ENCODE data around the gene IMPG1. TPM values are rescaled to one million over a fixed set of nuclear protein-coding genes. Genes with fewer than 3 reads are reported as not detected.

IMPG1 gene
- total RNA-seq, 1 experiment from 2014 or later: not detected

DNA sequence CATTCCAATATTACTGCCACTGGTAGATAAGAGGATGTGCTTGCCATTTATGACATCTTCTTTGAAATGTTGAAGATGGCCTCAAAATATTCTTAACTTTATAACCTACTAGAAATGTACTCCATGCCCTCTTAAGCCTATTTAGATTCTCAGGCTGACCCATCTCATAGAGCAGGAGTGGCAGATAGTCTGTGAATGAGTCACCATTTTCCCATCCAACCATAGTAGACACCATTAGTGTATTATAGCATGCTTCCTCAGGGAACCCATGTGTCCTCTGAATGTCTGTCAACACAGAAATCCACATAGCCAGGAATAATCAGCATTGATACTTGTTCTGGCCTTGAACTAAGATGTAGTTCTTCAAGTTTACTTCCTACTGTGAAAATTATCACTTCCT is 150.2 kb downstream of the IMPG1 start (continued):
- TF ChIP-seq ZNF281 (CRISPR knock-in tag; IDR thresholded peaks at IDR 0.05) (no peak), ZMAT4 (CRISPR knock-in tag; IDR thresholded peaks at IDR 0.05) (no peak), ATF6 (CRISPR knock-in tag; IDR thresholded peaks at IDR 0.05) (no peak), TEAD1 (CRISPR knock-in tag; IDR thresholded peaks at IDR 0.05) (no peak), JAZF1 (CRISPR knock-in tag; IDR thresholded peaks at IDR 0.05) (no peak), ZNF263 (CRISPR knock-in tag; IDR thresholded peaks at IDR 0.05; ENCODE audit: low read depth) (no peak), HMGA2 (CRISPR knock-in tag; IDR thresholded peaks at IDR 0.05) (no peak), KAT7 (CRISPR knock-in tag; IDR thresholded peaks at IDR 0.05; ENCODE audit: borderline replicate concordance) (no peak), NFYB (CRISPR knock-in tag; conservative IDR thresholded peaks at IDR 0.05; ENCODE audit: low read depth) (no peak), ATF3 (CRISPR knock-in tag; conservative IDR thresholded peaks at IDR 0.05) (no peak)
- TF ChIP-seq, protein P1, sequence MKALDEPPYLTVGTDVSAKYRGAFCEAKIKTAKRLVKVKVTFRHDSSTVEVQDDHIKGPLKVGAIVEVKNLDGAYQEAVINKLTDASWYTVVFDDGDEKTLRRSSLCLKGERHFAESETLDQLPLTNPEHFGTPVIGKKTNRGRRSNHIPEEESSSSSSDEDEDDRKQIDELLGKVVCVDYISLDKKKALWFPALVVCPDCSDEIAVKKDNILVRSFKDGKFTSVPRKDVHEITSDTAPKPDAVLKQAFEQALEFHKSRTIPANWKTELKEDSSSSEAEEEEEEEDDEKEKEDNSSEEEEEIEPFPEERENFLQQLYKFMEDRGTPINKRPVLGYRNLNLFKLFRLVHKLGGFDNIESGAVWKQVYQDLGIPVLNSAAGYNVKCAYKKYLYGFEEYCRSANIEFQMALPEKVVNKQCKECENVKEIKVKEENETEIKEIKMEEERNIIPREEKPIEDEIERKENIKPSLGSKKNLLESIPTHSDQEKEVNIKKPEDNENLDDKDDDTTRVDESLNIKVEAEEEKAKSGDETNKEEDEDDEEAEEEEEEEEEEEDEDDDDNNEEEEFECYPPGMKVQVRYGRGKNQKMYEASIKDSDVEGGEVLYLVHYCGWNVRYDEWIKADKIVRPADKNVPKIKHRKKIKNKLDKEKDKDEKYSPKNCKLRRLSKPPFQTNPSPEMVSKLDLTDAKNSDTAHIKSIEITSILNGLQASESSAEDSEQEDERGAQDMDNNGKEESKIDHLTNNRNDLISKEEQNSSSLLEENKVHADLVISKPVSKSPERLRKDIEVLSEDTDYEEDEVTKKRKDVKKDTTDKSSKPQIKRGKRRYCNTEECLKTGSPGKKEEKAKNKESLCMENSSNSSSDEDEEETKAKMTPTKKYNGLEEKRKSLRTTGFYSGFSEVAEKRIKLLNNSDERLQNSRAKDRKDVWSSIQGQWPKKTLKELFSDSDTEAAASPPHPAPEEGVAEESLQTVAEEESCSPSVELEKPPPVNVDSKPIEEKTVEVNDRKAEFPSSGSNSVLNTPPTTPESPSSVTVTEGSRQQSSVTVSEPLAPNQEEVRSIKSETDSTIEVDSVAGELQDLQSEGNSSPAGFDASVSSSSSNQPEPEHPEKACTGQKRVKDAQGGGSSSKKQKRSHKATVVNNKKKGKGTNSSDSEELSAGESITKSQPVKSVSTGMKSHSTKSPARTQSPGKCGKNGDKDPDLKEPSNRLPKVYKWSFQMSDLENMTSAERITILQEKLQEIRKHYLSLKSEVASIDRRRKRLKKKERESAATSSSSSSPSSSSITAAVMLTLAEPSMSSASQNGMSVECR (CRISPR knock-in tag; IDR thresholded peaks at IDR 0.05; ENCODE audit: borderline replicate concordance): no peak
- TF ChIP-seq, protein P2, sequence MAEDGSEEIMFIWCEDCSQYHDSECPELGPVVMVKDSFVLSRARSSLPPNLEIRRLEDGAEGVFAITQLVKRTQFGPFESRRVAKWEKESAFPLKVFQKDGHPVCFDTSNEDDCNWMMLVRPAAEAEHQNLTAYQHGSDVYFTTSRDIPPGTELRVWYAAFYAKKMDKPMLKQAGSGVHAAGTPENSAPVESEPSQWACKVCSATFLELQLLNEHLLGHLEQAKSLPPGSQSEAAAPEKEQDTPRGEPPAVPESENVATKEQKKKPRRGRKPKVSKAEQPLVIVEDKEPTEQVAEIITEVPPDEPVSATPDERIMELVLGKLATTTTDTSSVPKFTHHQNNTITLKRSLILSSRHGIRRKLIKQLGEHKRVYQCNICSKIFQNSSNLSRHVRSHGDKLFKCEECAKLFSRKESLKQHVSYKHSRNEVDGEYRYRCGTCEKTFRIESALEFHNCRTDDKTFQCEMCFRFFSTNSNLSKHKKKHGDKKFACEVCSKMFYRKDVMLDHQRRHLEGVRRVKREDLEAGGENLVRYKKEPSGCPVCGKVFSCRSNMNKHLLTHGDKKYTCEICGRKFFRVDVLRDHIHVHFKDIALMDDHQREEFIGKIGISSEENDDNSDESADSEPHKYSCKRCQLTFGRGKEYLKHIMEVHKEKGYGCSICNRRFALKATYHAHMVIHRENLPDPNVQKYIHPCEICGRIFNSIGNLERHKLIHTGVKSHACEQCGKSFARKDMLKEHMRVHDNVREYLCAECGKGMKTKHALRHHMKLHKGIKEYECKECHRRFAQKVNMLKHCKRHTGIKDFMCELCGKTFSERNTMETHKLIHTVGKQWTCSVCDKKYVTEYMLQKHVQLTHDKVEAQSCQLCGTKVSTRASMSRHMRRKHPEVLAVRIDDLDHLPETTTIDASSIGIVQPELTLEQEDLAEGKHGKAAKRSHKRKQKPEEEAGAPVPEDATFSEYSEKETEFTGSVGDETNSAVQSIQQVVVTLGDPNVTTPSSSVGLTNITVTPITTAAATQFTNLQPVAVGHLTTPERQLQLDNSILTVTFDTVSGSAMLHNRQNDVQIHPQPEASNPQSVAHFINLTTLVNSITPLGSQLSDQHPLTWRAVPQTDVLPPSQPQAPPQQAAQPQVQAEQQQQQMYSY (CRISPR knock-in tag; IDR thresholded peaks at IDR 0.05): no peak

DNA sequence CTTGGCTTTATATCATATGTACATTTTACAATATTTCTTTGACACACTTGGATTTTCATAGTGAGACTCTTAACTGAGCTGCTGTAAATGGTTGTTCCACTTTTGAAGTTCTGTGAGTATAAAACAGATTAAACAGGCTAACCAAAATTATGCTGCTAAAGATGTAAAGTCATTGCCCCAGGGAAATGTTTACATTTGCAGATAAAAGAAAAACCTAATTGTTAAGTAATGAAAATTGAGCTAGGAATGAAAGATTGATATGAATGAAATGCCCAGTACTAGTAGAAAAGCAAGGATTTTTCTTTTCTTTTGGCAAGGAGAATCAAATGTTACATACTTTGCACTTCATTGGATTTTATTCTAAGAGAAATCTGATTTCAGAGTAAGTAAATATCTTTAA is 159.4 kb downstream of the IMPG1 start:
- H3K27ac Mint-ChIP-seq: no peak overlapping the region
- no peaks in the 10 kb centered on the region for H3K27me3 Mint-ChIP-seq (ENCODE audit: low read depth)
- POLR2A ChIA-PET: no interaction called here
- H3K4me1 Mint-ChIP-seq: peaks cover 7% of the 10 kb centered on the region
- CTCF ChIA-PET: no interaction called here
- DNase-seq (ENCODE audit: low spot score) (no peak), ATAC-seq (no peak)
- H3K36me3 Mint-ChIP-seq: peaks cover 4% of the 10 kb centered on the region; the same call in 1 of the 2 replicates
- no peaks in the 10 kb centered on the region for H3K9me3 Mint-ChIP-seq
- H3K4me3 Mint-ChIP-seq: no peak overlapping the region
- TF ChIP-seq, protein P3, sequence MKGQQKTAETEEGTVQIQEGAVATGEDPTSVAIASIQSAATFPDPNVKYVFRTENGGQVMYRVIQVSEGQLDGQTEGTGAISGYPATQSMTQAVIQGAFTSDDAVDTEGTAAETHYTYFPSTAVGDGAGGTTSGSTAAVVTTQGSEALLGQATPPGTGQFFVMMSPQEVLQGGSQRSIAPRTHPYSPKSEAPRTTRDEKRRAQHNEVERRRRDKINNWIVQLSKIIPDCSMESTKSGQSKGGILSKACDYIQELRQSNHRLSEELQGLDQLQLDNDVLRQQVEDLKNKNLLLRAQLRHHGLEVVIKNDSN (CRISPR knock-in tag; IDR thresholded peaks at IDR 0.05): no peak
- TF ChIP-seq NR2C2 (CRISPR knock-in tag; IDR thresholded peaks at IDR 0.05) (no peak), ZNF232 (CRISPR knock-in tag; IDR thresholded peaks at IDR 0.05) (no peak), CREB1 (CRISPR knock-in tag; IDR thresholded peaks at IDR 0.05) (no peak), MXD4 (CRISPR knock-in tag; IDR thresholded peaks at IDR 0.05; ENCODE audit: borderline replicate concordance) (no peak)
- TF ChIP-seq, protein P1 (CRISPR knock-in tag; IDR thresholded peaks at IDR 0.05; ENCODE audit: borderline replicate concordance): no peak
